Cardiac muscle cell (in vitro differentiated cells and primary cell): ENCODE data around the gene GET3. TPM values are rescaled to one million over a fixed set of nuclear protein-coding genes. Genes with fewer than 3 reads are reported as not detected.

ENCODE experiments used
- DNase-seq, 2 donors: peaks; one replicate each; pipeline versions ENCODE4 v3.0.0 to v3.0.0-alpha.2; 2010 to 2017; ENCODE audit warnings: low read depth in 1 of 2, low spot score in 1 of 2
- H3K27ac ChIP-seq: fragments of 200-600 bp; sonication (generic); 2 replicates; pipeline ENCODE4 v1.5.1; 2016
- H3K27me3 ChIP-seq: fragments of 200-600 bp; sonication (generic); 2 replicates; pipeline ENCODE4 v1.6.0; 2016; ENCODE audit warnings: control low read depth
- H3K36me3 ChIP-seq: fragments of 200-600 bp; sonication (generic); 2 replicates; pipeline ENCODE4 v1.5.1; 2016; ENCODE audit warnings: control low read depth
- H3K4me1 ChIP-seq: fragments of 200-600 bp; sonication (generic); 2 replicates; pipeline ENCODE4 v1.8.1; 2017; ENCODE audit warnings: low read depth, mild to moderate bottlenecking, mixed run types
- H3K4me3 ChIP-seq: fragments of 200-600 bp; sonication (generic); 2 replicates; pipeline ENCODE4 v1.5.1; 2016; ENCODE audit warnings: mild to moderate bottlenecking
- H3K9me3 ChIP-seq: fragments of 200-600 bp; sonication (generic); 2 replicates; pipeline ENCODE4 v1.5.1; 2017; ENCODE audit warnings: low read depth, mild to moderate bottlenecking, control low read depth
- polyA plus RNA-seq: library from polyadenylated mRNA; unstranded; fragments of >200 nt; fragmentation: Nextera tagmentation; extraction: Ambion mirVana; gene quantifications from 2 replicates; pipeline ENCODE4 v1.2.1, GENCODE V29; 2016
- total RNA-seq: library from RNA; depleted of rRNA; stranded (reverse); fragments of >200 nt; gene quantifications from 2 replicates; pipeline ENCODE4 v1.2.3, GENCODE V29; 2016
- TF ChIP-seq, protein P1 (sequence below): IDR thresholded peaks from 2 replicates; pipeline ENCODE4 v1.5.1; 2012; ENCODE audit warnings: low read depth, mild to moderate bottlenecking, low read length

GET3 gene
- 44.8 and 73.6 TPM in 2 replicates for total RNA-seq
- 88.3 and 103 TPM in 2 replicates for polyA plus RNA-seq

DNA sequence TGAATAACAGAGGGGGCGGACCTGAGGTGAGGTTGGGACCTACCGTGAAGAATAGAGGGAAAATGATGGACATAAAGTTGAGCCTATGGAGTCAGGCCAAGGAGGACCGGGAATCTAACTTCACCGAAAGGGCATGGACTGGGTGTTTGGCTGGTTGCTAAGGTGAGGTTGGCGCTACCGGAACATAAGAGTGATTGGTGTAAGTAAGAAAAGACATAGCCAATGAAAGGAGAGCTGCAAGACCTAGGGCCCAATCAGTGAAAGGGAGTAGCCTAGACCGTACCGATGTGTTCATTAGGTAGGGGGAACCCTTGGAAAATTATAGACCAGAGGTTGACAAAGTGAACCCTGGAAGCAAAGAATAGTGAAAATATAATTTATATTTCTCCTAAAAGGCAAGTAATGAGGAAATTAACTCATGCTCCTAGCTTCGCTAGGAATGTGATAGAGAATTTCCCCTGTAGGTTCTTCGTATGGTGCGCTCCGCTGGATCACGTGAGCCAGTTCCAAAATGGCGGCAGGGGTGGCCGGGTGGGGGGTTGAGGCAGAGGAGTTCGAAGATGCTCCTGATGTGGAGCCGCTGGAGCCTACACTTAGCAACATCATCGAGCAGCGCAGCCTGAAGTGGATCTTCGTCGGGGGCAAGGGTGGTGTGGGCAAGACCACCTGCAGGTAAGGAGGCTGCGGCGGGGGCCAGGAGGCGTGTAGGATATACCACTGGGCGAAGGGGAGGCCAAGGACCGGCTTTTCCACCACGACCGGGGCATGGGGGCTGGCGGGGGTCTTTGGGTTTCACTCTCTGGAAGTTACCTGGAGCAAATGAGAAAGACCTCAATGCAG lies at the start of gene GET3:
GET3 (plus strand) TSS at position 503 of the 840 bp plus-strand sequence; CDS start at position 512, 9 bp downstream.
- Histone ChIP-seq H3K9me3 (no peaks in the 10 kb centered on the region), H3K27me3 (no peaks in the 10 kb centered on the region), H3K4me1 (peaks cover 6% of the 10 kb centered on the region), H3K27ac (peak within 1 kb of the TSS; percentile 95), H3K36me3 (peaks cover 6% of the 10 kb centered on the region), H3K4me3 (peak within 1 kb of the TSS; percentile 76)
- TF ChIP-seq, protein P1, sequence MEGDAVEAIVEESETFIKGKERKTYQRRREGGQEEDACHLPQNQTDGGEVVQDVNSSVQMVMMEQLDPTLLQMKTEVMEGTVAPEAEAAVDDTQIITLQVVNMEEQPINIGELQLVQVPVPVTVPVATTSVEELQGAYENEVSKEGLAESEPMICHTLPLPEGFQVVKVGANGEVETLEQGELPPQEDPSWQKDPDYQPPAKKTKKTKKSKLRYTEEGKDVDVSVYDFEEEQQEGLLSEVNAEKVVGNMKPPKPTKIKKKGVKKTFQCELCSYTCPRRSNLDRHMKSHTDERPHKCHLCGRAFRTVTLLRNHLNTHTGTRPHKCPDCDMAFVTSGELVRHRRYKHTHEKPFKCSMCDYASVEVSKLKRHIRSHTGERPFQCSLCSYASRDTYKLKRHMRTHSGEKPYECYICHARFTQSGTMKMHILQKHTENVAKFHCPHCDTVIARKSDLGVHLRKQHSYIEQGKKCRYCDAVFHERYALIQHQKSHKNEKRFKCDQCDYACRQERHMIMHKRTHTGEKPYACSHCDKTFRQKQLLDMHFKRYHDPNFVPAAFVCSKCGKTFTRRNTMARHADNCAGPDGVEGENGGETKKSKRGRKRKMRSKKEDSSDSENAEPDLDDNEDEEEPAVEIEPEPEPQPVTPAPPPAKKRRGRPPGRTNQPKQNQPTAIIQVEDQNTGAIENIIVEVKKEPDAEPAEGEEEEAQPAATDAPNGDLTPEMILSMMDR = no peak
- peak; percentile 84 to 100 for DNase-seq

DNA sequence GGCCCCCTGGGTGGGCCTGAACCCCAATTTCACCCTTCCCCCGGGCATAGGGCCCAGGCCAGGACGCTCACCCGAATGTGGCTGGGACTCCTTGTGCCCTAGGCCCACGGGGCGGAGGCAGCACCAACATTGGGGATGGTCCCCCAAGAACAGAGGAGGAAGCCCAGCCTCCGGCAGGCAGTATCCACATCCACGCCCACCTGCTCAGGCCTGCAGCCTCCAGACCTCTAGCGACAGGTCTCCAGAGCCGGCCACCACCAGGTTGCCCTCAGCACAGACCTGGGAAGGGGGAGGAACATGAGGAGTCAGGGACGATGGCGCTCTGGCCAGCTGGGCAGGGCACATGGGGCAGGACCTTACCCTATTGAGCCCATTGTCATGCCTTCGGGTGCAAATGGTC lies 48.3 kb upstream of the GET3 start:
- Histone ChIP-seq H3K36me3 (no peaks in the 10 kb centered on the region), H3K27me3 (no peaks in the 10 kb centered on the region), H3K9me3 (no peaks in the 10 kb centered on the region), H3K4me3 (no peak overlapping the region), H3K4me1 (no peaks in the 10 kb centered on the region), H3K27ac (no peak overlapping the region)
- TF ChIP-seq, protein P1 = no peak
- no peak for DNase-seq

- Histone ChIP-seq H3K36me3 (no peaks in the 10 kb centered on the region), H3K4me1 (no peaks in the 10 kb centered on the region), H3K9me3 (no peaks in the 10 kb centered on the region), H3K4me3 (no peak overlapping the region), H3K27me3 (no peaks in the 10 kb centered on the region), H3K27ac (no peak overlapping the region)
- DNase-seq = no peak
- TF ChIP-seq, protein P1 = no peak
Observed at GRCh38 chr19:12689581-12690216, 47.6 kb upstream of the GET3 start.

DNA sequence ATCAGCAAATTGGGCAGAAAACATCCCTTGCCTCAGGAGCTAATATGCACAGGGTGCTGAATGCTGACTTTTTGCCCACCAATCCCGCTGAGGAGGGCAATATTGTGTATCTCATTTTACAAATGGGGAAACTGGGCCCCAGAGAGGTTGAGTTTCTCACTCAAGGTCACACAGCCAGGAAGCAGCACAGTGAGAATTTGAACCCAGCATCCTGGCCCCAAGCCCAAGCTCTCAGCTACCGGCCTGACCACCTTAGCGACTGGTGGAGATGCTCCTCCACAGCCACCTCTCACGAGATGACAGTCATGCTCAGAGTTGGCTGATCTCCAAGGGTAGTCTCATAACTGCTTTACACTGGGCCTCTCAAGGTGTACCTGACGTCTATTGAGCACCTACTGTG lies 44.3 kb upstream of the GET3 start:
- TF ChIP-seq, protein P1 = no peak
- Histone ChIP-seq H3K4me3 (no peak overlapping the region), H3K36me3 (no peaks in the 10 kb centered on the region)

DNA sequence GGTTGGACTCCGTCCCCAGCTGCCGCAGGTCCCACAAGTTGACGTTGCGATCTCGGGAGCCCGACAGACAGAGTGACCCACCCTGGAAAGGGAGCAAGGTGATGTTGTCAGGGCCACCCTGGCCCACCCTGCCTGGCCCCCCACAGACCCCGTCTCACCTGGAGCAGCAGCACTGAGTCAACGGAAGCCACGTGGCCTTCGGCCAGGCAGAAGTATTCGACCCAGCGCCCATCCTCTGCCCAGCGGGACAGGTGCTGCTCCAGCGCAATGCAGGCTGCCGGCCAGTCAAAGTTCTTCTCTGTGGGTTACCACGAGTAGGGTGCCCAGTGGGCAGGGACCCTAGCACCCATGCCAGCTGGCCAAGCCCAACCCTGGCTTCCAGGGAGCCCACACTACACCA lies 42.7 kb upstream of the GET3 start:
- Histone ChIP-seq H3K36me3 (no peaks in the 10 kb centered on the region), H3K9me3 (no peaks in the 10 kb centered on the region), H3K4me1 (no peaks in the 10 kb centered on the region), H3K27me3 (no peaks in the 10 kb centered on the region), H3K27ac (no peak overlapping the region), H3K4me3 (no peak overlapping the region)
- no peak for DNase-seq
- TF ChIP-seq, protein P1 = no peak

More for the DNA sequence above, 44.3 kb upstream of the GET3 start:
- Histone ChIP-seq H3K9me3 (no peaks in the 10 kb centered on the region), H3K4me1 (no peaks in the 10 kb centered on the region), H3K27ac (no peak overlapping the region), H3K27me3 (no peaks in the 10 kb centered on the region)
- DNase-seq = no peak
